Measurements from ENCODE around the gene FUBP3. TPM values are rescaled to one million over a fixed set of nuclear protein-coding genes. Genes with fewer than 3 reads are reported as not detected.

The FUBP3 gene
- total RNA-seq, 1 experiment from 2014 or later, result 78.6 TPM

- Histone ChIP-seq H3K56ac (ENCODE audit: insufficient read length, low read depth, low read length) (no peak overlapping the region), H3K4me2 (ENCODE audit: insufficient read depth, insufficient read length, low read length) (no peak overlapping the region)
- peaks cover 27 to 69% (median 63%) of the 10 kb centered on the region in 3 experiments; a peak in 6 of 7 replicates for H3K36me3 Mint-ChIP-seq (ENCODE audit: insufficient read depth in 1 of 3, low read depth in 3 of 3)
Observed at GRCh38 chr9:130633336-130634190, 54.2 kb downstream of the FUBP3 start.

More at GRCh38 chr9:130633336-130634190, 54.2 kb downstream of the FUBP3 start:
- Histone ChIP-seq H3K27ac (ENCODE audit: insufficient read length, low read depth, low read length) (no peak overlapping the region), H2BK15ac (ENCODE audit: low read depth, low read length) (no peak overlapping the region), H4K20me1 (ENCODE audit: control insufficient read depth, insufficient read depth, insufficient read length) (no peaks in the 10 kb centered on the region), H3K23me2 (ENCODE audit: insufficient read length, low read depth, low read length, poor library complexity, severe bottlenecking) (no peaks in the 10 kb centered on the region), H3K4ac (ENCODE audit: low read depth, low read length) (no peak overlapping the region), H3K14ac (ENCODE audit: insufficient read depth, low read length) (no peak overlapping the region; the same call in 1 of the 2 replicates), H2AFZ (ENCODE audit: low read length) (no peak overlapping the region), H2BK12ac (ENCODE audit: insufficient read length, low read depth, low read length) (no peak overlapping the region), H4K5ac (ENCODE audit: insufficient read length, low read depth, low read length) (no peak overlapping the region), H2AK5ac (ENCODE audit: insufficient read length, low read length) (no peak overlapping the region), H4K8ac (replicated peaks; ENCODE audit: insufficient read length, low read depth, low read length) (no peak overlapping the region), H2BK120ac (ENCODE audit: low read depth, low read length, poor library complexity, severe bottlenecking) (no peak overlapping the region), H2BK5ac (ENCODE audit: insufficient read length, low read length) (no peak overlapping the region), H3K79me2 (ENCODE audit: insufficient read depth, low read length) (no peaks in the 10 kb centered on the region), H3K18ac (ENCODE audit: insufficient read length, low read depth, low read length) (no peak overlapping the region), H4K91ac (ENCODE audit: insufficient read length, low read depth, low read length) (no peak overlapping the region), H3T11ph (ENCODE audit: low read length) (no peak overlapping the region), H3K9ac (ENCODE audit: extremely low read depth, insufficient read length, low read length) (no peak overlapping the region), H3K23ac (ENCODE audit: insufficient read length, low read depth, low read length) (no peak overlapping the region), H3K27me3 (ENCODE audit: insufficient read depth, low read length) (no peaks in the 10 kb centered on the region), H3K9me3 (ENCODE audit: control insufficient read depth, low read depth, low read length) (no peaks in the 10 kb centered on the region), H3K79me1 (ENCODE audit: insufficient read depth, low read depth, low read length, poor library complexity, severe bottlenecking) (no peaks in the 10 kb centered on the region), H2BK20ac (ENCODE audit: low read depth, low read length, poor library complexity, severe bottlenecking) (no peak overlapping the region), H3K4me1 (ENCODE audit: insufficient read depth, low read length) (peaks cover 4% of the 10 kb centered on the region; the same call in 1 of the 2 replicates)
- Mint-ChIP-seq H3K9me3 (no peaks in the 10 kb centered on the region; a peak in 1 of 5 replicates), H3K27ac (peak overlapping the region in 2 of 3 experiments; percentile 3 to 51; a peak in 3 of 7 replicates), H3K4me3 (no peak overlapping the region), H3K27me3 (ENCODE audit: low read depth) (no peaks in the 10 kb centered on the region), H3K4me1 (peaks cover 23 to 31% of the 10 kb centered on the region in 2 experiments)
- no CpG with 5 or more reads among the region's 25 CpGs for WGBS (ENCODE audit: extremely low coverage, insufficient read length, low lambda C conversion rate)
- TF ChIP-seq CTCF (conservative IDR thresholded peaks at IDR 0.05), result no peak
- no peak for DNase-seq

Measured in H9 (cell line).